Bladder microvascular endothelial cell (primary cell): ENCODE measurements around the gene ZNF446. TPM values are rescaled to one million over a fixed set of nuclear protein-coding genes. Genes with fewer than 3 reads are reported as not detected.

Experiments used
- total RNA-seq: library from RNA; depleted of rRNA; stranded (reverse); fragments of >200 nt; gene quantifications from 2 replicates; pipeline ENCODE4 v1.2.3, GENCODE V29; 2014

ZNF446 gene
- total RNA-seq: 3.5 and 3.9 TPM in 2 replicates

GRCh38 chr19:58475714-58476497 lies at the start of gene ZNF446:
TSS of gene ZNF446 (plus strand) at chr19:58476352. CDS start at chr19:58477219, 867 bp downstream.

DNA sequence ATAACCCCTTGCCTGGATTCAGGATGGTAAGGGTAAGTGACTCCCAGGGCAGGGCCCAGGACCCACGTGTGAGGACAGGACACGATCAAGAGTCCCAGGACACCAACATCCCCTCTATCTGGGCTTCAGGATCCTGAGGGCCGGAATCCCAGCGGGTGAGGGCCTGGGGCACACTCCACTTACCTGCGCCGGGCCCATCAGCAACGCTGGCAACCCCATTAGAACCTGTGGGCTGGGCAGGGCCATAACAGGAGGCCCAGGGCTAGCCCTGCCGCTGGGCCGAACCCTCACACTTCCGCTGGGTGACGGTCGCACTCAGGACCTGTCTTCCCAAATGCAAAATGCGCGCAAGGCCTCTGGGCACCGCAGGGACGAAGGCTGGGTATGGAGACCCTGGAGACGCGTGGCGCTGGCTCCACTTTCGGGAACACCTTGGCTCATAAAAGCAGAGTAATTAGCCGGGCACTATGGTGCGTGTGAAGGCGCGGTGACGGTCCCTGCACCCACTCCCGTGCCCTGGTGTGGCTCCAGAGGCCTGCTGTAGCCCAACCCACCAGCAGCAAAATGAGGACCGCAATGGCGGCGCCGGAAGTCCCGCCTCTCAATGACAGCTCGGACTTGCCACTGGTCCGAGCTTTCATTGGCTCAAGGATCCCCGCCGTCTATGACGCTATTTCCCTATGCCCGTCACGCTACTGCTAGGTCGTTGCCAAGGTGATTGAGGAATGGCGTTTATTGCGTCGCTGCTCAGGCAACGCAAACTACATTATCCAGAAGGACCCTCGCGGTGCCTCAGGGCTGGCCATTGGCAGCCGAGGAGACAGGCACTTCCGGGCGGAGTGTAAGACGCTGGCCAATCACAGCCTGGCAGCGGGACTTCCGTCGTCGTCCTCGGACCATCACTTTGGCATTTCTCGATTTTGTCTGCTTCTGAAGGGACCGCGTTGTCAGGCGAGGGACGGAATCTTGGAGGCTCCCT lies 36.3 kb upstream of the ZNF446 start, which contains the start of gene ZNF132:
Gene ZNF132, minus strand, starts transcription at position 578 of the 979 bp plus-strand sequence. Its CDS starts 332 bp downstream, at position 246.

DNA sequence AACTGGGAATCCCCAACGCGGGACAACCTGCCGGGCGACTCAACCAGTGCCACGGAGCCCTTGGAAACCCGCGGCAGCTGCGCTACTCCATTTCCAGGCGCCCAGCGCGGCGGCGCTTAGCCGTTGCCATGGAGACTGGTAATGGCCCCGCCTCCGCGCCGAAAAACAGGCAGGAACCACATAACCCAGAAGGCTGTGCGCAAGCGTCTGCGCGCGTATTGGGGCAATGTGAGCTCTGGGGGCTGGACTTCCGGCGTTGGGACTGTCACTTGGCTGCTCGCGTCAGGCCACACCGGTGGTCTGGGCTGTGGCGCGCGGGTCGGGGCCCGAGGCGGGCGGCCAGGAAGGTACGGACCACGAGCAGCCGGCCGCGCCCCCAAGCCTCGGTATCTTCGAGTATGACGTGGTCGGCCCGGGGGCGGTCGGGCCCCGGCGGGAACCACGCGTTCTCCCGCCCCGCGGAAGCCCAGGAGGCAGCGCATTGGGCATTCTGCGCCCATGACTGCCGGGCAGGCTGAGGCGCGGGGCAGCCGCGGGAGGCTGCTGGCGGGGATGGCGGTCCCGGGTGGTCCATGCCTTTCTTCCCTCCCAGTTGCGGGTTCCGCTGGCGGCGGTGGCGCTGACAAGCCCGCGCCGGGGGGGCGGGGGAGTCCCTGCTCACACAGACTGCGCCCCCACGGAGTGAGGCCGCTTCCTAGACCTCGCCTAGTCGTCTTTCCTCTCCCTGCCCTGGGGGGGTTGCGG lies 24.6 kb upstream of the ZNF446 start, which contains the start of gene ZNF324B:
Gene ZNF324B, plus strand, starts transcription at position 265 of the 744 bp plus-strand sequence. CDS start 2,080 bp downstream, outside the sequence.

GRCh38 chr19:58466760-58467589 lies 9.2 kb upstream of the ZNF446 start, which contains the start of gene ZNF324:
TSS of gene ZNF324 (plus strand) at chr19:58467080. CDS start at chr19:58469186, 2,106 bp downstream.

DNA sequence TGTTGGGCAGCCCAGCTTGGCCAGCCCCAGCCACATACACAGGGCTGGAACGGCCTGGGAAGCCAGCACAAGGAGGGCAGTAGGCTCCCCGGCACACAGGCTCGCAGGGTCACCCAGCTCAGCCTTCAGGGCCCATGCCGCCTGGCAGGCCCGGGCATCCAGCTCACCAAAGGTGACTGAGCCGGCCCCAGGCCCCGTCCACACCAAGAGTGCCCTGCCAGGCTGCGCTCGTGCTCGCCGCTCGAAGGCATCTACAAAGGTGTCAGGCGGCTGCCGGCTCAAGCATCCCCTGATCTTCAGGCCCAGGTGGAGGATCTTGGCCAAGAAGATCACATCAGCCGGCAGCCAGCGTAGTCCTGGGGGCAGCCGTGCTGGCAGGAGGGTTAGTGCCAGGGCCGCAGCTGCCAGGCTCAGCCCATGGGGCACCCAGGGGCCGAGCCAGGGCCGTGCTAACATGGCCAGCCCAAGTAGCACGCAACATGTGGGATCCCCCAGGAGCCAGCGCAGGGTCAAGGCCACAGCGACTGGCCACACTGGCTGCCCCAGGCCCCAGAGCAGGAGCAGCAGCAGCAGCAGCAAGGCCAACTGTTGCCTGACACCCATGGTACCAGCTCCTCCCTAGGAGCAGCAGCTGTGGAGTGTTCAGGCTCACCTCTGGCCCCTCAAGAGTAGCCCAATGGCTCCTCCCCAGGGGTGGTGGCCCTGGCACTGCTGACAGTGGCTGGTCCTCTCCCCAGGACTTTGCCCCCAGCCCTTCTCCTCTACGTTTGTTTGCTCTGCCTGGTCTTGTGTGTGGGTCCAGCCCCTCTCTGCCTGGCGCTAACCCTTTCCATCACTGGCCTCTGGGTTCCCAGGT lies 35.4 kb downstream of the ZNF446 start, which contains the start of gene SLC27A5:
Gene SLC27A5, minus strand, starts transcription at position 640 of the 856 bp plus-strand sequence. Its CDS starts 37 bp downstream, at position 603.

DNA sequence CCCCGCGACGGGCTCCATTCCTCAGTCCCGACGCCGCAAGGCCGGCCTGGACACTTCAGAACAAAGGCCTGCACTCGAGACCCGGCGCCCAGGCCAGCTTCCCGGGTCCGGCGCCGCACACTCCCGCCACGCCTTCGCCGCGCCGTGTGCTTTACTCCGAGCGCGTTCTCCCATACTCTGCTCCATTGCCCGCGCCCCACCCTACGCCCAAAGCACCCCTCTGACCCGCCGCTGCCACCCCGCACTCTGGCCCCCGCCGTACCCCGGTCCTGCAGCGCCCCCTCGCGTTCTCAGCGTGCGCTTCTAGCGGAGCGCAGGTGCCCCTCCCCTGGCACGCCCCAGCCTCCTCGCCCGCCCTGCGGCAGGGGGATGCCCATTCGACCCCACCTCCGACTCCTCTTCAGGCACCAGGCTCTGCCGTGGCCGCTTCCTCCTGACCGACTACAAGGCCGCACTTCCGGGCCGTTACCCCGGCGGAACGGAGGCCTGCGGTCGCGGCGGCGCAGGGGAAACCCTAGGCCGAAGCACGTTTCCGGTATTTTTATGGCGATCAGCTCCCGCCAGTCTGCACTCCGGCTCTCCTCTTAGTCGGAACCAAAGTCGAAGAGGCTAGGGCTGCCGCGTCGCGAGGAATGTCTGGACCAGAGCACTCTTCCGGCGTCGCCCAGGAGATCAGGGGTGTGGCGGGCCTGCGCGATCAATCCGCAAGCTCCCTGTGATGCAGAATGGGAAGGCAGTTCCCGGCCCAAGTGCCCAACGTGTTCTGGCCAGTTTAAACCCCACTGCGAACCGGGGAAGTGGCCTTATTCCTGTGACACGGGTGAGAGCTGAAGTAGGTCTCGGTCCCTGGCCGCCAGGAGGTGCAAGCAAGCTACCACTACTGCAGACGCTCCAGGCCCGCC lies 43.5 kb downstream of the ZNF446 start, which contains the start of gene ZBTB45:
Gene ZBTB45, minus strand, starts transcription at position 456 of the 902 bp plus-strand sequence. CDS start 2,137 bp downstream, outside the sequence.

Other genes starting within 250 kb of the ZNF446 start
- gene ZNF544, start 247.4 kb upstream of the ZNF446 start, total RNA-seq: 36.3 and 58.2 TPM in 2 replicates
- gene ZNF8, start 197.4 kb upstream of the ZNF446 start, total RNA-seq: 2.6 and 5.2 TPM in 2 replicates
- 17.0 and 32.5 TPM in 2 replicates for gene ERVK3-1, start 171.0 kb upstream of the ZNF446 start, total RNA-seq
- gene ZSCAN22, start 149.4 kb upstream of the ZNF446 start, total RNA-seq: 1.3 and 3.3 TPM in 2 replicates
- 2.5 and 2.9 TPM in 2 replicates for gene A1BG, start 122.9 kb upstream of the ZNF446 start, total RNA-seq
- 0.81 and 1.6 TPM in 2 replicates for gene ZNF497, start 113.6 kb upstream of the ZNF446 start, total RNA-seq
- gene ZNF837, start 95.3 kb upstream of the ZNF446 start, total RNA-seq: 1.2 and 1.9 TPM in 2 replicates
- gene RPS5, start 89.1 kb upstream of the ZNF446 start, total RNA-seq: 1,823 and 2,576 TPM in 2 replicates
- not detected in 2 replicates for gene RNF225, start 80.7 kb upstream of the ZNF446 start, total RNA-seq
- 7.6 and 11.8 TPM in 2 replicates for gene ZNF584, start 67.7 kb upstream of the ZNF446 start, total RNA-seq
- 3.7 and 6.3 TPM in 2 replicates for gene ZNF132, start 36.2 kb upstream of the ZNF446 start, total RNA-seq
- 5.2 and 10.5 TPM in 2 replicates for gene ZNF324B, start 24.7 kb upstream of the ZNF446 start, total RNA-seq
- gene ZNF324, start 9.3 kb upstream of the ZNF446 start, total RNA-seq: 7.6 and 11.2 TPM in 2 replicates
- gene SLC27A5, start 35.6 kb downstream of the ZNF446 start, total RNA-seq: 5.9 and 11.2 TPM in 2 replicates
- 4.4 and 6.9 TPM in 2 replicates for gene ZBTB45, start 43.5 kb downstream of the ZNF446 start, total RNA-seq
- gene TRIM28, start 67.7 kb downstream of the ZNF446 start, total RNA-seq: 287 and 532 TPM in 2 replicates
- 102 and 110 TPM in 2 replicates for gene CHMP2A, start 78.8 kb downstream of the ZNF446 start, total RNA-seq
- gene UBE2M, start 82.3 kb downstream of the ZNF446 start, total RNA-seq: 61.0 and 79.7 TPM in 2 replicates
- 5.8 and 11.1 TPM in 2 replicates for gene MZF1, start 97.0 kb downstream of the ZNF446 start, total RNA-seq